HG03571 (cell line): ENCODE results near the gene GNAQ.

Source experiments
- ATAC-seq: cut with Tn5 transposase; IDR thresholded peaks from one replicate; pipeline ENCODE4 v1.9.1; 2021; ENCODE audit not compliant: unreplicated experiment

Gene GNAQ

DNA sequence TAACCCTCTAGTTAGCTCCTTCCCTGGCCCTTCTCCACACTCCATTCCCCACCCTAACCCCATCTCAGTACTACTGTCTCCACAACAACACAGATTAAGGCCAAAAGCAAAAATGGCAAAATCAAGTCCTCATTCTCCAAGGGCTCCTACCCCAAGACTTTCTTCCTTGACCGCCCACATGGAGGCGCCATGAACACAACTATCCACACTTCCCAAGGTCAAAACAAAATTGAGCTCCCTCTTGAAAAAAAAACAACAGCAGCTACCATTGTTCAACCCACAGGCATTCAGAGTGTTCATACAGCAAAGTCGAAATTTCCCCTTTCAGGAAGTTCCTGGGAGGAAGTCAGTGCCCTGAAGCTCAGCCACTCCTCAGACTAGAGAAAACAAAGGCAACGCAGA lies 54.4 kb downstream of the GNAQ start:
- no peak for ATAC-seq

DNA sequence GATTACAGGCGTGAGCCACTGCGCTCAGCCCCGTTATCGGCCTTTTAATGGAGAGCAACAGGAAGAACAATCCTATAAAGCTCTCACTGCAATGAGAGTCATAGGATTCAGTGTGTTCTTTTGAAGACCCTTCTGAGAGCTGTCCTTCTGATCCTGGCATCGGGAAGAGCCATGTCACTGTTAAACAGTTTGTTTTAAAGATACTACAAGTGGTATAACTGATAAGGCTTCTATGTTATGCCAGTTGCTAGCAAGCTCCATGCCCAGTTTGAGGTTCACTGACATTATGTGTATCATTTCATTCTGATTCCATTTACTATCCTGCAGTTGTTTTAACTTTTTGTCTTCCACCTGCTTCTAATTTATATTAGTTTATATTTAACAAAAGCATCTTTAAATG lies 55.8 kb downstream of the GNAQ start:
- no peak for ATAC-seq

DNA sequence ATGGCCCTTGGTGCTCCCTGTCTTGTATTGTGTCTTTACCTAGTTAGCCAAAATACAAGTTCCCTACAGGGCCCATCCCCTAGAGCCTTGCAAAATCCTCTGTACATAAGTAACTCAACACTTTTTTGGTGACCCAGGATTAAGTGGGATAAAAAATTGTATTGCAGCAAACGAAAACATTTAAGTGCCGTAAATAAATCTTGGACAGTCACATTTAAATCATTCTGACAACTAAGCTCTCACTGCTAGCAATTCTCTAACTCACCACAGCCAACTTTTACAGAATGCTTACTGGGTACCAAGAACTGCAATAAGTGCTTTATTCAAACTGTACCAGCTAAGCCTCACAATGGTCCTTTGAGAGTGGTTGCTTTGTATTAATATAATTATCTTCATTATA lies 56.6 kb downstream of the GNAQ start:
- no peak for ATAC-seq

DNA sequence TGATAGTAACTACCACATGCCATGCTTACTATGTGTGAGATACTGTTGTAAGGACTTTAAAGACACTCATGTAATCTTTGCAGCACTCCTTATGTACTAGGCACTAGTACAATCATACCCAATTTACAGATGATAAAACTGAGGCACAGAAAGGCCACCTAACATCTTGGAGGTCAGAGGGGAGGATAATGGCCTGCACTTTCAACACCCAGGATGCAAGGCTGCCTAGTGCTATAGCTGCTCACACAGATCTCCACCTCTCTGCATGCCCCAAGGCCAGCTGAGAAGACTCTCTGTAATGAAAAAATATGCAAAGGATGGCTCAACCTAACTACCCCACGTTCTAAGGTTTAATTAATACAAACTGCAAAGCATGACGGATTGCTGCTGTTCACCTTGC lies 57.2 kb downstream of the GNAQ start:
- no peak for ATAC-seq

DNA sequence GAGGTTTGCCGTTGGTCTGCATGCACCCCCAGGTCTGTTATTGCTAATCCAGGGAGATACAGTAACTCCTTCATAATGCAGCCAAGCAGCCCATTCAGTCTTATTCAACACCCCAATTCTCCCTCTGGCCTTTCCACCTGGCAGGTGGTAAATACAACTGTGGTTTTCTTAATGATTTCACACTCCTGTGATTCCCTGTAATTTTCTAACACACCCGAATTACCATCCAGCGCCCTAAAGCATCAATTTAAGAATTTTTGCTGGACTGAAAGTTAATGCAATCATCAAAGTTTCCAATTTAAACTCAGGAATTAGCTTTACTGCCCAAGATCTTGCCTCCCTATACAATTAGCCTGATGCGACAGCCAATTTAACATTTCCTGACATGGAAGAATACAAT lies 62.5 kb downstream of the GNAQ start:
- no peak for ATAC-seq

DNA sequence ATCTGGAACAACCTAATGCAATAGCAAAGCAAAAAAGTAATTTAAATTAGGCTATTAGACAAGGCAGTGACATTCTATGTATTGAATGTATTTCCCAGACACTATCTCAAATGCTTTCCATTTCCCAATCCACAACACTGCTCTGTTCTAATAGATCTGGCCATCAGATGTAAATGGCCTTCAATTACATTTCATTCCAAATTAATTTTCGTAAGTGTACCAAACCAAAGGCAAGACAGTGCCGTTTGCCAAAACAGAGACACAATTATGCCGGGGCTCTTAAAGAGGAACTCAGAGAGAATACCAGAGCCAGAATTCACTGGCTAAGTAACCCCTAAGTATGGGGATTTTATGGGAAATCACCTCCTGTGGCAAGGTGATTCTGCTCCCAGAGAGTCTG lies 63.1 kb downstream of the GNAQ start:
- no peak for ATAC-seq

DNA sequence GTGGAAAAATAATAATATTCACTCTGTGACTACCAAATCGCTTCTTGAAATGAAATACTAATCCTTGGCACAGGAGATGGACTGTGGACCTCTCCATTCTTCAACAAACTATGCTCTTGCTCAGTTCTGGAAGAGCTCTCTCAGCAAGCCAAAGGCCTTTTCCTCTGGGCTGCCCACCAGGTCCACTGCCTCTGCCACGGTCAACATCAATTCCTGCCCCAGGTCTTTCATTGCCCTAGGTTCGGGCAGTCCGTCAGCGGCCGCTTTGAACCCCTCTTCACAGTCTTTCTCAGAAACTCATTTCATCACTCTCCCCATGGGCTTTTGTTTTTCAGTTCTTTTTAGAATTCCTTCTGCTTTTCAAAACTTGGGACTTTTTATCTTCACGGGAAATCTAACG lies 64.9 kb downstream of the GNAQ start:
- no peak for ATAC-seq

DNA sequence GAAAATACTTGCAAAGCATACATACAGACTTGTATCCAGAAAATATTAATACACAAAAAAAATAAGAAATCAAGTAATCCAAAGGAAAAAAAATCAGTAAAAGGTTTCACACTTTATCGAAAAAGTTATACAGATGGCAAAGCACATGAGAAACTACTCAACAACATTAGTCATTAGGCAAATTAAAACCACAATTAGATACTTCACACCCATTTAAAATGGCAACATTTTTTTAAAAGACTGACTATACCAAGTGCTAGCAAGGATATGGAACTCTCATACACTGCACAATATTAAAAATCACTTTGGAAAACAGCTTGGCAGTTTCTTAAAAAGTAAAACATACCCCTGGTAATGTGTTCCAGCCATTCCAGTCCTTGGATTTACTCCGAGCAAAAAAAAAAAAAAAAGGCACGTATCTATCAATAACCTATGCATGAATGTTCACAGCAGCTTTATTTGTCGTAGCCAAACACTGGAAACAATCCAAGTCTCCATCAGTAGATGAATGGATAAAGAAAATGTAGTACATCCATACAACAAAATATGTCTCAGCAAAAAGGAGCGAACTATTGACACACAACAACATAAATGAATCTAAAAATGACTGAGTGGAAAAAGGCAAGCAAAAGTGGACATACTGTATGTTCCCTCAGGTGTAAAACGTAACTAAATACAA lies 66.0 kb downstream of the GNAQ start:
- no peak for ATAC-seq

DNA sequence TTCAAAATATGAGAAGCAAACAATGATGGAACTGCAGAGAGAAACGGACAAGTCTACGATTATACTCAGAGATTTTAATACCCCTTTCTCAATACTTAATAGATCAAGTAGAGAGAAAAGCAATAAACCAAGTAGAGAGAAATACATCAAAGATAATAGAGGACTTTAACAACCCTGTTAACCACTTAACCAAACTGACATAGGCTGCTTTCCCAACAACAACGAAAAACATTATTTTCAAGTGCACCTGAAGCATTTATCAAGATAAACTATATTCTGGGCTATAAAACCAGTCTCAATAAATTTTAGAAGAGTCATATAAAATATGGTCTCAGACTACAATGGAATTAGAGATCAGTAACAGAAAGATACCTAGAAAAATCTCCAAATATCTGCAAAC lies 67.4 kb downstream of the GNAQ start:
- no peak for ATAC-seq

DNA sequence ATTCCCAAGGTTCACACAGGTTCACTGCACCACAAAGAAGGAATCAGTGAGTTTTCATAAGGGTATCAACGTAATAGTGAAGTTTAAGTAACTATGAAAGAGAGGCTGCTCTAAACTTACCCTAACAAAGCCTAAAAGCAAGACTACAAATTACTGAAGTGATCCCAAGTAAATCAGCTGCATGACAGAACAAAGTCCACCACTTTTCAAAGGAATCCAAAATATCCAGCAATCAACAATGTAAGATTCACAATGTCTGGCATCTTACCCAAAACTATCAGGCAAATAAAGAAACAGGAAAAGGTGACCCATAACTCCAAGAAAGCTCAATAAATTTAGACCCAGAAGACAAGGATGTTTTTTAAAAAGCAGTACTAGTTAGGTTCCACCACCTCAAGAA lies 70.1 kb downstream of the GNAQ start:
- no peak for ATAC-seq

DNA sequence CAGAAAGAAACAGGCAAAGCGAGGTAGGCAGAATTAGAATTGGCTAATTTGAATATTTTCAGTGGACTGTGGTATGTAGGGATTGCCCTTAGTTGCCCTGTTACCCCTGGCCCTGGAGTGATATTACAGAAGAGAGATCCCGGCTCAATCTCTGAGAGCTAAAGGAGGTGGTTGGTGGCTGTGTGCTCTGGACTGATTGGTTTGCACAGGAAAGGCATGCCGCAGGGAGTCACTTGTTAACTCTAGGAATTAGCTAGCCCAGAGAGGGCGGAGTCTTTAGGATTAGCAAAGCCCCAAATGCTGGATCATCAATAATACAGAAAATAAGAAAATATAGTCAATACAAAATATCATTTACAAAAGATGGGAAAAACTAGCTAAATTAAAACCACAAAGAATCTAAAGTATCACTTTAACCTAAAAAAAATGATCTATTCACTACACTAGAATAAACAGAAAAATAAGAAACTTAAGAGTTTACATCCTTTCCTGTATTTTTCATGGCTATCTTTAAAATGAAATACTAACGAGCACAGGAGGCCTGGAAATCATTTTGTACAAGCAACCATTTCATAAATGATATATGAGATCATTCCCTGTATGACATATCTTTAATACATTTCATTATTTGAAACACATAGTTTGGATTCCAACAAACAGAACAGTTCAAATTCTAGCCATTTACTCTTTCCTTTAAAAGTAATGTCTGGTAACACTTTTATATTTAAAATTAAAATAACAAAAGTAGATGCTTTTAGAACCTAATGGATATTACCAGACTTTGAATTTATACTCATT lies 71.1 kb downstream of the GNAQ start:
- ATAC-seq, result no peak

DNA sequence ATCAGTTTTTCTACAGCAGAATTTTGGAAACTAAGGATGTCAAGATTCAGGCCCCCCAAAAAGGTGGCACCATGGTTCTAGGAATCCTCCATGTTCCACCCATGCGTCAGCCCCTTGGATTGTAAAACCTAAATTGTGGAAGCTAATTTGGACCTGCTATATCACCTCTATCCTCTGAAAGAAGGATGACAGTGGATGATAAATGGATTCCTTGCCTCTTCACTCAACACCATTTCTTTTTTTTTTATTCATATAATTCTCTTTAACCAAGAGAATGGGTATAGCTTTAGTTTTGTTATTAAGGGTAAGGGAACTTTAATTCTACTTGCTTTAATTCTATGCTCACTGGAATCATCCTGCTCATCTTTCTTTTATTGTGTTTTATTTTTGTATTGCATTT lies 71.8 kb downstream of the GNAQ start:
- ATAC-seq, result no peak

DNA sequence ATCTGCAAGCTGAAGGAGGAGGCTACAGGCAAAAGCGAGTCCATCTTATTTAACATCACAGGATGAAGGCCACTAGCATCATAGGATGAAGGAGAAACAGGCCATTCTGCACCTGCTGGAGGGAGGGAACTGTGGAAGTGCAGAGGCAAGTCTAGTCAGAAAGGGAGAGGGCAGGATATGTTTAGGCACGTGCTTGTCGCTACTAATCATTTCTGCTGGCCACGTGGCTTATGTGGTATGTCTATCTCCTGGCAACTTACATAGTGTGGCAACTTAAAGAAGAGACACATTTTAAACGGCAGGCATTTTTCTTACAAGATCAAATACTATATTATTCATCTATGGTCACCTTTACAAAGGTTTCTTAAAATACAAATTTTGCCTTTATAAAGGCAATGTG lies 74.0 kb downstream of the GNAQ start:
- no peak for ATAC-seq

DNA sequence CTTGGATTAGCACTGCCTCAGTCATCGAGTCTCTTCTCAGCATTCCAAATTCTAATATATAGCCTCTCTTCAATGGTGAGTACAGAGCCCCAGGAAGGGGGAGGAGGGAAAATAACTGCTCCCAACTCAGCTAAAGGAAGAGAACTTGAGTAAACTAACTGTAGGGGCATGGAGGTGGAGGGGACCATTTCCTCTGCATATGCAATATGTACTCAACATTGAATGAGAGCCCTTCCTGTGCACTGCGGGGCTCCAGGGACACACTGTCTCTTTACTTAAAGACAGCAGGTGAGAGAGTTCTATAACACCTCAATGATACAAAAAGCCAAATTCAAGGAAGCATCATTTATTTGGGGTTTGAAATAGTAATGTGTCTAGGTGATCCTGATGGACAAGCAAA lies 75.1 kb downstream of the GNAQ start:
- no peak for ATAC-seq

DNA sequence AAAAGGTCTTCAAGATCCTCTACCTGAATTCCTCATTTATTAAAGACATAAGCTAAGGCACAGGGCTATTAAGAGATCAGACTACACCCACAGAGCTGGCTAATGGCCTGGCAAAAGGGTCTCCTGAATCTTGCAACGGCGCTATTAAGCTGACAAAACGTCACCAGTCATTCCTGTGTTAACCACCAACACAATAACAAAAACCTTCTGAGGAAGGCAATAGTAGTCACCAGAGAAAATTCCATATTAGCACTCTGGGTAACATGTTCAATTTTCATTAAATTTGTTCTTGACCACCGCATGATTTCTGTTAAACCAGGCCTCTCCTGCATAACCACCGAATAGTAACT lies 77.0 kb downstream of the GNAQ start:
- no peak for ATAC-seq

DNA sequence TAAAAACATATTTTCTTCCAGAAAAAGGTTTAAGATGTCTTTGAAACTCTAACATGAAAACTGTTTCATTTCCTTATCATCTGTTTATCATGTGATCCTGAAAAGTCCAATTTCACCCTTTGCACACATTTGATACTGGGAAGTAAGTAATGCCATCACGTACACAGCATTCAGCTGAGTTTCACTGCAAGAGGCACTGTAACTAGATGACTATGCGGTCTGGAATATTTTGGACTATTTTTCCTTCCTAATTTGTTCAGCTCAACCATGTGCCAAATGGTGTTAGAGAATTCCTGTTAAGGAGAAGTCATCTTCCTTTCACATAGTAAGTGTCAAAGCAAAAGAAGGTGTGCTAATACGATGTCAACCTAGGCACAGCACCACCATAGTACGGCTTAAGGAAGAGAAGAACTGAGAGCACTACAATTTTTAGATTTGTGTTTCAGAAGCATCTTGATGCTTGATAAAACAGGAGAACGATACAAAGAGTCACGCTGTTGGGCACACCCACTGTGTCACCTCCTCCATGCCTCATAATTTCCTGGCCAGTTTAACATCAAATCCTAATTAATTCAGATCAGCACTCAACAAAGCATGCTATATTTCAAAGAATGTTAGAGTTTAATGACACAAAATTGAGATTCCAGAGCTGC lies 77.5 kb downstream of the GNAQ start:
- ATAC-seq, result no peak

DNA sequence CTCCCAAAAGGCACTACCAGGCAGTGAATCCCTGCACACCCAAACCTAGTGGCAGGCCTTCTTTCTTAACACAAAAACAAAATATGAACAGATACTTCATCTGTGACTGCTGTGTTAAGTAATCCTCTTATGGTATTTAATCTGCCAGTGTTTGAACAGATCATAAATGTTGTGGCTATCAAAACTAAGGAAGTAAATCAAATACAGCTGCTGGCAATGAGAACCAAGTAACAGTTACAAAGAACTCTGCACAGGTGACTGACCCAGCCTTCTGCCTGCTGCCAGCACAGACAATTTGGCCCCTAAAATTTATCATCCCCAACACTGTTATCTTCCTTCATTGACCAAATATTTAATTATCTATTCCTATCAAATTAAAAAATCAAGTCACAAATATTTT lies 78.0 kb downstream of the GNAQ start:
- no peak for ATAC-seq

DNA sequence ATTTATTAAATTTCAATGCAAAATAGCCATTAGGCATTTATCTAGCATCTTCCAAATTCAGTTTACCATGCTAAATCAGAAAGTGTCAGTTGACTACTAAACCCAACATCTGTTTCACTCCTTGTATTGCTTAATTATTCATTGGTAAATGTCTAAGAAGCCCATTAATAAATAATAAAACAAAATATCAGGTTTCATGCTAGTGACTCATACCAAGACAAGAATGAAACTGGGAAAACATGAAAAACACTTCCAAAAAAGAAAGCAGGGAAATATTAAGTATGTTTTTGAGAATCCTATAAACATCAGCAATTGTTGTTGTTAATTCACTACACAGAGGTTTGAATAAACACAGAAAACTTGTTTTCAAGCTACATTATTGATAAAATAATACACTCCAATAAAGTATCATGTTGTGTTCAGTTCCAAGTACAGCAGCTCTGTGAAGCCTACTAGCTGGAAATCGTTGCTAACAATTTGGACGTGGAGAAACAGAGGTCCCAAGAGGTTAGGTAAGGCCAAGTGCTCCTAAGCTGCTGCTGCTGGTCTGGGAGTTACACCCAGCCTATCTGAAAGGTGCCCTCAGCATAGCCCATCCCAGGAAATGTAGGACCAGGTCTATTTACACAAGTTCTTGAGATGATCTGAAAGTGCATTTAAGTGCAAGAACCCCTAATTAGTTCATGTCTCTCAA lies 78.8 kb downstream of the GNAQ start:
- no peak for ATAC-seq

DNA sequence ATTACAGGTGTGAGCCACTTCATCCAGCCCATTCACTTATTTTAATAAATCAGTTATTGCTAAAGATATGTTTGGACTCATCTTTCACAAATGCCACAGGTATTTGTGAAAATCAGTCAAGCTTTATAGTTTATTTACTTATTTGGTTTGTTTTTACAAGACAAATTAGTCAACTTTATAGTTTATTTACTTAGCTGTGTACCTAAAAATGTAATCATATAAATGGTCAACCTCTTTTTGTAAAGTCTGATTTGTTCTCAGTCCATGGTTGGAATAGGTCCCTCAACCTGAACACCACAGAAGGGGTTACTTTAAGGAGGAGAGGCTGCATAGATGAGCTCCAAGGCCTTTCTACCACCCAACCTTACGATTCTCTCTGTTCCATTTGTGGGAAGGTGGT lies 80.2 kb downstream of the GNAQ start:
- no peak for ATAC-seq

DNA sequence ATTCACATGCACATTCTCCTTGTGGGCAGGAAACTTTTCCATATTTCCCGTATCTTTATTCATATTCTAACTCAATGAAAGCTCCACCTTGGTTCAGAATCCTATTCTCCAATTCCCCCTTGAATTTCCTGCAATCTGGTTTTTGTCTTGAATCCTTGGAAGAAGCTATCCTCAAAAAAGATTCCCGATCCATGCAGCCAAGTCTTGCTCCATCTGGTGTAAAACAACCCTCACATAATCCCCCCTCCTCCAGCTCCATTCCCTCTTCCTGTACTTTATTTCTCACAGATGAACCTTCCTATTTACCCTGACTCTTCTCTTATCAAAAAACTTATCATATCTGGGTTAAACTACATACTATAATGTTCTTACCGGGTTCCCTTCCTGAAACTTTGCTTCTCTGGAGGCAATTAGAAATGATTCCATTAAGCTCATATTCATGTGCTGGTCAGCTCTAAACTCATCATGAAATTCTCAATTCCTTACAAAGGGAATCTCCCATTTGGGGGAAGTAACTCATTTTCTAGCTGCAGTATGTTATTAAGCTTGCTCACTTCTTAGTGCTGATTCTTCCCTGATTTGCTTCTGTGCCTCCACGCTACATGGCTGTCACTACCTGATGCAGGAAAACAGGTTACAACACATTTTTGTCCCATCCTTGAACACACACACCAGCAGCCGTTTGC lies 81.7 kb downstream of the GNAQ start:
- no peak for ATAC-seq

DNA sequence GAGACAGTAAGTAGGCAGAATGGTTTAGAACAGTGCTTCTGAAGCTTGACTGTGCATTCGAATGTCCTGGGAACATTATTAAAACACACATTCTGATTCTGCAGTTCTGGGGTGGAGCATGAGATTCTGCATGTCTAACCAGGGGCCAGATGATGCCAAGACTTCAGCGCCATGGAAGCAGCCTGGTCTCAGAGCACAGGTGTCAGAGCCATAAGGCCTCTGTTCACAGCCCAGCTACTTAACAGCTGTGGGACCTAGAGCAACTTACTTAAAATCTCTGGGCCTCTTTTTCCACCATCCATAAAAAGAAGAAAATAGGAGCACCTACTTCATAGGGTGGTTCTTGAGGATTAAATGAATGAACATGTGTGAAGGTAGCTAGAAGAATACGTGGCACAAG lies 84.0 kb downstream of the GNAQ start:
- no peak for ATAC-seq
